ENCODE data around the gene SRP9.
"Not testable (repeated sequence)": the region's sequence is repeated elsewhere in the genome, so short reads cannot be mapped to it uniquely, and the experiment has no call there.

SRP9 gene

GRCh38 chr1:225774281-225775147, 3.1 kb upstream of the SRP9 start:
- Histone ChIP-seq H3K4me1 (ENCODE audit: insufficient read depth, low read length) (peaks cover 63% of the 10 kb centered on the region), H3K4me3 (ENCODE audit: low read length) (no peak overlapping the region), H3K36me3 (ENCODE audit: insufficient read depth, low read length) (peaks cover under 1% of the 10 kb centered on the region), H2AFZ (ENCODE audit: low read depth, low read length) (no peak overlapping the region), H3K27me3 (ENCODE audit: insufficient read depth, low read length) (no peaks in the 10 kb centered on the region), H3K9me3 (ENCODE audit: low read length) (no peaks in the 10 kb centered on the region)

- Histone ChIP-seq H3K36me3 (ENCODE audit: insufficient read depth, low read length) (peaks cover 16% of the 10 kb centered on the region), H3K4me1 (ENCODE audit: insufficient read depth, low read length) (peaks cover 61% of the 10 kb centered on the region), H3K9me3 (ENCODE audit: low read length) (no peaks in the 10 kb centered on the region), H3K27me3 (ENCODE audit: insufficient read depth, low read length) (no peaks in the 10 kb centered on the region), H3K4me3 (ENCODE audit: low read length) (no peak overlapping the region), H2AFZ (ENCODE audit: low read depth, low read length) (no peak overlapping the region)
These were observed 1.3 kb upstream of the SRP9 start for GRCh38 chr1:225776294-225776693.

DNA sequence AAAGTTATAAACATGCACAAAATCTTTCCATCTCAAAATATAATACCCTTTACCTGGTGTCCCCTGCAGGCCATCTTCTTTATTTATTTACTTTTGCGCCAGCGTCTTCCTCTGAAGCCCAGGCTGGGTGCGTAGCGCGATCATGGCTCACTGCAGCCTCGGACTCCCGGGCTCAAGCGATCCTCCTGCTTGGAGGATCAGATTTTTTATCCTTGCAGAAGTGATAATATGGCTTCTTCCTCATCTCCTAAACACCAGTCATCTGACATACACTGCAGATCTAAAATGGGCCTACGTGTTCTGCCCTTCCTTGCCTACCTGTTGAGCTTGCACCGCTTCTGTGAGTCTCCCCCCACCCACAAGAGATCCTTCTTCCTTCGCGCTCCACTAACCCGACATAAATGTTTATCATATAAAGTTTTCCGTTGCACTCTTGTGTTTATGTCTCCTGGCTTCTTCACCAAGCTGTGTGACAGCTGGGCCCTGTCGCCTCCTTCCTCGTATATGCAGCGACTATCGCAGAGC, 506 bp upstream of the SRP9 start:
- Histone ChIP-seq H3K4me1 (ENCODE audit: insufficient read depth, low read length) (peaks cover 54% of the 10 kb centered on the region), H3K27me3 (ENCODE audit: insufficient read depth, low read length) (no peaks in the 10 kb centered on the region), H2AFZ (ENCODE audit: low read depth, low read length) (peak overlapping the region; percentile 18), H3K4me3 (ENCODE audit: low read length) (peak overlapping the region; percentile 95), H3K36me3 (ENCODE audit: insufficient read depth, low read length) (peaks cover 18% of the 10 kb centered on the region), H3K9me3 (ENCODE audit: low read length) (no peaks in the 10 kb centered on the region)

- H3K27me3 ChIP-seq (ENCODE audit: insufficient read depth, low read length) = no peaks in the 10 kb centered on the region
- H3K36me3 ChIP-seq (ENCODE audit: insufficient read depth, low read length) = peaks cover 27% of the 10 kb centered on the region
- peaks cover 42% of the 10 kb centered on the region for H3K4me1 ChIP-seq (ENCODE audit: insufficient read depth, low read length)
- peaks cover 2% of the 10 kb centered on the region for H3K9me3 ChIP-seq (ENCODE audit: low read length)
- H2AFZ ChIP-seq (ENCODE audit: low read depth, low read length) = peak overlapping the region; percentile 38
- H3K4me3 ChIP-seq (ENCODE audit: low read length) = peak overlapping the region; percentile 95
These were observed 677 bp downstream of the SRP9 start for GRCh38 chr1:225778337-225778669.

- not testable (repeated sequence) for H3K9me3 ChIP-seq (ENCODE audit: low read length); H2AFZ ChIP-seq (ENCODE audit: low read depth, low read length); H3K27me3 ChIP-seq (ENCODE audit: insufficient read depth, low read length)
- Histone ChIP-seq H3K36me3 (ENCODE audit: insufficient read depth, low read length) (peaks cover 35% of the 10 kb centered on the region), H3K4me1 (ENCODE audit: insufficient read depth, low read length) (peaks cover 34% of the 10 kb centered on the region), H3K4me3 (ENCODE audit: low read length) (peak overlapping the region; percentile 95)
These were observed 1.5 kb downstream of the SRP9 start for GRCh38 chr1:225779165-225779564.

DNA sequence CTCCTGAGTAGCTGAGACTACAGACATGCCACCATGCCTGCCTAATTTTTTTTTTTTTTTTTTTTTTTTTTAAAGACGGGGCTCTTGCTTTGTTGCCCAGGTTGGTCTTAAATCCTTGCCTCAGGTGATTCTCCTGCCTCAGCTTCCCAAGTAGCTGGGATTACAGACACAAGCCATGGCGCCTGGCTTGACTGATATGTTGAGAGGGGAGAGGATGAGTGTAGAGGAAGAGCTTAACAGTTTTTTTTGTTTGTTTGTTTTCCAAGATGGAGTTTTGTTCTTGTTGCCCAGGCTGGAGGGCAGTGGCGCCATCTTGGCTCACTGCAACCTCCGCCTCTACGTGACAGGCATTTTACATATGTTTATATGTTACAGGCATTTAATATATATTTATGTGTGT, 2.5 kb downstream of the SRP9 start:
- Histone ChIP-seq H3K27me3 (ENCODE audit: insufficient read depth, low read length) (no peaks in the 10 kb centered on the region), H3K4me1 (ENCODE audit: insufficient read depth, low read length) (peaks cover 24% of the 10 kb centered on the region), H3K36me3 (ENCODE audit: insufficient read depth, low read length) (peaks cover 40% of the 10 kb centered on the region), H3K9me3 (ENCODE audit: low read length) (peaks cover 2% of the 10 kb centered on the region), H2AFZ (ENCODE audit: low read depth, low read length) (no peak overlapping the region), H3K4me3 (ENCODE audit: low read length) (peak overlapping the region; percentile 95)

GRCh38 chr1:225780630-225781029, 3.0 kb downstream of the SRP9 start:
- peaks cover 2% of the 10 kb centered on the region for H3K9me3 ChIP-seq (ENCODE audit: low read length)
- no peaks in the 10 kb centered on the region for H3K27me3 ChIP-seq (ENCODE audit: insufficient read depth, low read length)
- no peak overlapping the region for H3K4me3 ChIP-seq (ENCODE audit: low read length)
- H3K4me1 ChIP-seq (ENCODE audit: insufficient read depth, low read length) = peaks cover 22% of the 10 kb centered on the region
- H2AFZ ChIP-seq (ENCODE audit: low read depth, low read length) = no peak overlapping the region
- H3K36me3 ChIP-seq (ENCODE audit: insufficient read depth, low read length) = peaks cover 43% of the 10 kb centered on the region

GRCh38 chr1:225789142-225789541, 11.5 kb downstream of the SRP9 start:
- not testable (repeated sequence) for H3K4me1 ChIP-seq (ENCODE audit: insufficient read depth, low read length)

GRCh38 chr1:225794954-225795353, 17.3 kb downstream of the SRP9 start:
- Histone ChIP-seq H2AFZ (ENCODE audit: low read depth, low read length) (no peak overlapping the region), H3K27me3 (ENCODE audit: insufficient read depth, low read length) (no peaks in the 10 kb centered on the region), H3K36me3 (ENCODE audit: insufficient read depth, low read length) (peaks cover 25% of the 10 kb centered on the region), H3K4me1 (ENCODE audit: insufficient read depth, low read length) (no peaks in the 10 kb centered on the region), H3K9me3 (ENCODE audit: low read length) (peaks cover 30% of the 10 kb centered on the region), H3K4me3 (ENCODE audit: low read length) (no peak overlapping the region)

More at GRCh38 chr1:225789142-225789541, 11.5 kb downstream of the SRP9 start:
- H3K36me3 ChIP-seq (ENCODE audit: insufficient read depth, low read length) = peaks cover 65% of the 10 kb centered on the region
- H2AFZ ChIP-seq (ENCODE audit: low read depth, low read length); H3K27me3 ChIP-seq (ENCODE audit: insufficient read depth, low read length); H3K4me3 ChIP-seq (ENCODE audit: low read length): not testable (repeated sequence)
- H3K9me3 ChIP-seq (ENCODE audit: low read length) = peaks cover 19% of the 10 kb centered on the region

DNA sequence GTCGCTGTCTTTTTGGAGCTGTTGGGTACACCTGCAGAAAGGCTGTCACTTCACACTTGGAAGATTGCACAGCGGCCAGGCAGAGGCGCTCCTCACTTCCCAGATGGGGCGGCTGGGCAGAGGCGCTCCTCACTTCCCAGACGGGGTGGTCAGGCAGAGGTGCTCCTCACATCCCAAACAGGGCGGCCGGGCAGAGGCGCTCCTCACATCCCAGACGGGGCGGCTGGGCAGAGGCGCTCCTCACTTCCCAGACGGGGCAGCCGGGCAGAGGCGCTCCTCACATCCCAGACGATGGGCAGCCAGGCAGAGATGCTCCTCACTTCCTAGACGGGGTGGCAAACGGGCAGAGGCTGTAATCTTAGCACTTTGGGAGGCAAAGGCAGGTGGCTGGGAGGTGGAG, 18.5 kb downstream of the SRP9 start:
- peaks cover 17% of the 10 kb centered on the region for H3K36me3 ChIP-seq (ENCODE audit: insufficient read depth, low read length)
- not testable (repeated sequence) for H3K4me3 ChIP-seq (ENCODE audit: low read length); H3K4me1 ChIP-seq (ENCODE audit: insufficient read depth, low read length); H3K27me3 ChIP-seq (ENCODE audit: insufficient read depth, low read length); H2AFZ ChIP-seq (ENCODE audit: low read depth, low read length)
- H3K9me3 ChIP-seq (ENCODE audit: low read length) = peaks cover 29% of the 10 kb centered on the region

DNA sequence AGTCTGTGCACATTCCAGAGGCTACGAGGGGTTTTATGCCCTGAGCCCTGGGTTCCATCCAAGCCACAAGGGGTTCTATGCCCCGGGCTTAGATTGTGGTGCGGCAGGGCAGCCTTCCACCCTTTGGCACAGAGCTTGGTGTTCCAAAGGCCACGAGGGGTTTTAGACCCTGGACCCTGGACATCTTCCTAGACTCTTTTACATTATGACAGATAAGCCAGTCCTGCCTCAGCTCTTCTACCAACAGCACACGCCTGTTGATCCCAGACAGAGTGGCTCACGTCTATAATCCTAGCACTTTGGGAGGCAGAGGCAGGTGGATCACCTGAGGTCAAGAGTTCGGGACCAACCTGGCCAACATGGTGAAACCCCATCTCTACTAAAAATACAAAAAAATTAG, 23.5 kb downstream of the SRP9 start:
- H3K9me3 ChIP-seq (ENCODE audit: low read length); H2AFZ ChIP-seq (ENCODE audit: low read depth, low read length); H3K4me1 ChIP-seq (ENCODE audit: insufficient read depth, low read length); H3K36me3 ChIP-seq (ENCODE audit: insufficient read depth, low read length); H3K27me3 ChIP-seq (ENCODE audit: insufficient read depth, low read length); H3K4me3 ChIP-seq (ENCODE audit: low read length): not testable (repeated sequence)

DNA sequence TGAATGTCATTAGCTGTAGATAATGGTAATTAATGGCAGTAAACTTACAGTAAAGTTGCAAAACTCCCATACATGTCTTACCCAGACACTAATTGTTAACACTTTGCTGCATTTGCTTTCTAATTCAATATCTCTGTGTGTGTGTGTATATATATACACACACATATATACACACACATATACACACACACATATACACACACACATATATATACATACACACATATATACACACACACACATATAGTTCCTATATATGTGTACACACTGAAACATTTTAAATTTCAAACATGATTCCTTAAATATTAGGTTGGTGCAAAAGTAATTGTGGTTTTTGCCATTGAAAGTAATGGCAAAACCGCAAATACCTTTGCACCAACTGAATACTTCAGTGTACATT, 28.6 kb downstream of the SRP9 start:
- Histone ChIP-seq H3K27me3 (ENCODE audit: insufficient read depth, low read length) (no peaks in the 10 kb centered on the region), H2AFZ (ENCODE audit: low read depth, low read length) (no peak overlapping the region), H3K36me3 (ENCODE audit: insufficient read depth, low read length) (no peaks in the 10 kb centered on the region), H3K9me3 (ENCODE audit: low read length) (no peaks in the 10 kb centered on the region), H3K4me3 (ENCODE audit: low read length) (no peak overlapping the region), H3K4me1 (ENCODE audit: insufficient read depth, low read length) (peaks cover 7% of the 10 kb centered on the region)

DNA sequence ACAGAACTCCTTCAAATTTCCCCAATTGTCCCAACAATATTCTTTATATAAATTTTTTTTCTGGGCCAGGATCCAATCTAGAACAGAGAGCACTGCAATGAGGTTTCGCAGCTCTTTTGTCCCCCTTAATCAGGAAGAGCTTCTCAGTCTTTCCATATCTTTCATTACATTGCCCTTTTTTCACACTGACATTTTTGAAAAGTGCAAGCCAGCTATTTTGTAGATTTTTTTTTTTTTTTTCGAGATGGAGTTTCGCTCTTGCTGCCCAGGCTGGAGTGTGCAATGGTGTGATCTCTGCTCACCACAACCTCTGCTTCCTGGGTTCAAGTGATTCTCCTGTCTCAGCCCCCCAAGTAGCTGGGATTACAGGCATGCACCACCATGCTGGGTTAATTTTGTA, 29.1 kb downstream of the SRP9 start:
- H2AFZ ChIP-seq (ENCODE audit: low read depth, low read length); H3K27me3 ChIP-seq (ENCODE audit: insufficient read depth, low read length); H3K36me3 ChIP-seq (ENCODE audit: insufficient read depth, low read length); H3K9me3 ChIP-seq (ENCODE audit: low read length); H3K4me3 ChIP-seq (ENCODE audit: low read length); H3K4me1 ChIP-seq (ENCODE audit: insufficient read depth, low read length): not testable (repeated sequence)

DNA sequence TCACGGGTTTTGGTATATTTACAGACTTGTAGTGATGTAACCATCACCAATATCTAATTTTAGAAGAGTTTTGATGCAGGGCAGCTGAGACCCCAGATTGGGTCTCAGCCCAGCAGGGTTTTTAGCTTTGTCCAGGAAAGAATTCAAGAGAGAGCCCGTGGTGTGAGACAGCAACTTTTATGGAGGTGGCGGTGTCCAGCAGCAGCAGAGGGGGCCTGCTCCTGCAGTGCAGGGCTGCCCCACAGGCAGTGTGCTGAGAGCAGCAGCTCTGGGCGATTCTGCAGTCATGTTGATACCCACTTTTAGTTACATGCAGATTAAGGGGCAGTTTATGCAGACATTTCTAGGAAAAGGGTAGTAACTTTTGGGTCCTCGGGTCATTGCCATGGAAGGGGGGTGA, 30.5 kb downstream of the SRP9 start:
- Histone ChIP-seq H3K27me3 (ENCODE audit: insufficient read depth, low read length) (no peaks in the 10 kb centered on the region), H3K4me1 (ENCODE audit: insufficient read depth, low read length) (peaks cover 11% of the 10 kb centered on the region), H2AFZ (ENCODE audit: low read depth, low read length) (no peak overlapping the region), H3K36me3 (ENCODE audit: insufficient read depth, low read length) (no peaks in the 10 kb centered on the region), H3K9me3 (ENCODE audit: low read length) (no peaks in the 10 kb centered on the region), H3K4me3 (ENCODE audit: low read length) (no peak overlapping the region)
